ENCODE data around the gene SPECC1. TPM values are rescaled to one million over a fixed set of nuclear protein-coding genes. Genes with fewer than 3 reads are reported as not detected.
"Not testable (repeated sequence)": the region's sequence is repeated elsewhere in the genome, so short reads cannot be mapped to it uniquely, and the experiment has no call there.

Gene SPECC1
- total RNA-seq, 1 donor from 2014 or later = 76.4 TPM

GRCh38 chr17:20234276-20234675 lies 225.1 kb downstream of the SPECC1 start:
- H3K27me3 ChIP-seq = no peaks in the 10 kb centered on the region
- intact Hi-C loops (cut with DNase I) = no loop called here
- H3K27ac ChIP-seq = no peak overlapping the region
- no peaks in the 10 kb centered on the region for H3K9me3 ChIP-seq
- TF ChIP-seq, protein P1, sequence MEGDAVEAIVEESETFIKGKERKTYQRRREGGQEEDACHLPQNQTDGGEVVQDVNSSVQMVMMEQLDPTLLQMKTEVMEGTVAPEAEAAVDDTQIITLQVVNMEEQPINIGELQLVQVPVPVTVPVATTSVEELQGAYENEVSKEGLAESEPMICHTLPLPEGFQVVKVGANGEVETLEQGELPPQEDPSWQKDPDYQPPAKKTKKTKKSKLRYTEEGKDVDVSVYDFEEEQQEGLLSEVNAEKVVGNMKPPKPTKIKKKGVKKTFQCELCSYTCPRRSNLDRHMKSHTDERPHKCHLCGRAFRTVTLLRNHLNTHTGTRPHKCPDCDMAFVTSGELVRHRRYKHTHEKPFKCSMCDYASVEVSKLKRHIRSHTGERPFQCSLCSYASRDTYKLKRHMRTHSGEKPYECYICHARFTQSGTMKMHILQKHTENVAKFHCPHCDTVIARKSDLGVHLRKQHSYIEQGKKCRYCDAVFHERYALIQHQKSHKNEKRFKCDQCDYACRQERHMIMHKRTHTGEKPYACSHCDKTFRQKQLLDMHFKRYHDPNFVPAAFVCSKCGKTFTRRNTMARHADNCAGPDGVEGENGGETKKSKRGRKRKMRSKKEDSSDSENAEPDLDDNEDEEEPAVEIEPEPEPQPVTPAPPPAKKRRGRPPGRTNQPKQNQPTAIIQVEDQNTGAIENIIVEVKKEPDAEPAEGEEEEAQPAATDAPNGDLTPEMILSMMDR (IDR thresholded peaks at IDR 0.05) = no peak
- DNase-seq (ENCODE audit: low spot score in 2 of 2) = no peak
- peaks cover 21 to 48% of the 10 kb centered on the region in 2 donors for H3K36me3 ChIP-seq
- H3K4me3 ChIP-seq = no peak overlapping the region
- H3K4me1 ChIP-seq = peaks cover 0 to 2% of the 10 kb centered on the region in 2 donors

DNA sequence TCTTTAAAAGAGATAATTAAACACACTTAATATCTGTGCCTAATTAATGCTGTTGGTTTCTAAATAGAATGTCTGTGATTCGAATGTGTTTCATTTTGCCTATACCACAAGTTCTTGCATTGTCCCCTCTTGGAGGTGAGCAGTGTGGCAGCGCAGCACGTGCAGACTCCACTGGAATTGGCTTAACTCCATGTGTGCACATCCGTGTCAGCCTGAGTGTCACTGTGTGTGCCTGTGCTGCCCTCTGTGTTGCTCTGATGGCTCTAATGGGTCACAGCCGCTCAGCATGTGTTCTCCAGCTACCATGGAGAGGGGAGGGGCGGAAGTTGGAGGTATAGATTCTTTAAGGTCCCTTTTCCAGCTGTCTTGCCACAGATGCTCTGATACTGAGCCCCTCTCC lies 226.6 kb downstream of the SPECC1 start:
- Histone ChIP-seq H3K36me3 (peaks cover 22 to 48% of the 10 kb centered on the region in 2 donors), H3K27me3 (no peaks in the 10 kb centered on the region), H3K4me3 (no peak overlapping the region), H3K27ac (no peak overlapping the region), H3K4me1 (no peaks in the 10 kb centered on the region), H3K9me3 (no peaks in the 10 kb centered on the region)
- TF ChIP-seq, protein P1 (IDR thresholded peaks at IDR 0.05) = no peak
- DNase-seq (ENCODE audit: low spot score in 2 of 2) = no peak
- intact Hi-C loops (cut with DNase I) = no loop called here

- peaks cover 23 to 46% of the 10 kb centered on the region in 2 donors for H3K36me3 ChIP-seq
- no peak for DNase-seq (ENCODE audit: low spot score in 2 of 2)
- H3K27me3 ChIP-seq = no peaks in the 10 kb centered on the region
- TF ChIP-seq, protein P1 (IDR thresholded peaks at IDR 0.05) = no peak
- intact Hi-C loops (cut with DNase I) = no loop called here
- H3K27ac ChIP-seq = no peak overlapping the region
- no peak overlapping the region for H3K4me3 ChIP-seq
- no peaks in the 10 kb centered on the region for H3K9me3 ChIP-seq
- H3K4me1 ChIP-seq = no peaks in the 10 kb centered on the region
Measured at GRCh38 chr17:20236578-20237227, 227.5 kb downstream of the SPECC1 start.

DNA sequence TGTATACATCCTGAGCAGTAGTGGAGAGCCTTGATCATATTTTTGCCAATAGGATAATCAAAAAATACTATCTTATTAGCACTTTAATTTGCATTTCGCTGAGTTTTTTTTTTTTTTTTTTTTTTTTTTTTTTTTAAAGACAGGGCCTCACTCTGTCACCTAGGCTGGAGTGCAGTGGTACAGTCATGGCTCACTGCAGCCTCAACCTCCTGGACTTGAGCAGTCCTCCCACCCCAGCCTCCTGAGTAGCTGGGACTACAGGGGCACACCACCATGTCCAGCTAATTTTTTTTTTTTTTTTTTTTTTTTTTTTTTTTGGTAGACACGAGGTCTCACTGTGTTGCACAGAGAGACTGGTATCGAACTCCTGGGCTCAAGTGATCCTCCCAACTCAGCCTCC lies 230.6 kb downstream of the SPECC1 start:
- intact Hi-C loops (cut with DNase I); H3K4me3 ChIP-seq; H3K27ac ChIP-seq; H3K27me3 ChIP-seq; H3K9me3 ChIP-seq; DNase-seq (ENCODE audit: low spot score in 2 of 2); H3K4me1 ChIP-seq: not testable (repeated sequence)
- peaks cover 10 to 17% of the 10 kb centered on the region in 2 donors for H3K36me3 ChIP-seq

DNA sequence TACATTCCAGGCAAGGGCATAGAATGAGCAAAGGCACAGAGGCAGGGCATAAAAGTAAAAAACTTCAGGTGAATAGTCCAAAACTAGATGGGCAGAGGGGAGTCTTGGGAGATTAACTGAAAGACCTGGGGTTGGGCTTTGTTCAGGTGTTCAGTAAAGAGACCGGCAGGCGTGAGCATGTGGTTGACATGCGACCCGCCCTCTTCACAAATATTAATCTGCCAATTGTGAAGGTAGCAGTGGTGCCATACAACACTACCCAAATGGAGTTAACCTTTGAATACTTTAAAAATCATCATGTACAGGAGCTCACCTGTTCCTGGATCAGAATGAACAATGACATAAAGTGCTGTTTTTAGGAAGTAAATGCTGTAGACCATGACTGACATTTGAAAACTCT lies 232.7 kb downstream of the SPECC1 start:
- no peak for DNase-seq (ENCODE audit: low spot score in 2 of 2)
- Histone ChIP-seq H3K27me3 (no peaks in the 10 kb centered on the region), H3K36me3 (peaks cover 16 to 31% of the 10 kb centered on the region in 2 donors), H3K4me3 (no peak overlapping the region), H3K4me1 (no peaks in the 10 kb centered on the region), H3K27ac (no peak overlapping the region), H3K9me3 (no peaks in the 10 kb centered on the region)
- intact Hi-C loops (cut with DNase I) = no loop called here
- TF ChIP-seq, protein P1 (IDR thresholded peaks at IDR 0.05) = no peak

GRCh38 chr17:20242271-20242670 lies 233.1 kb downstream of the SPECC1 start:
- DNase-seq (ENCODE audit: low spot score in 2 of 2) = no peak
- Histone ChIP-seq H3K27ac (no peak overlapping the region), H3K4me3 (no peak overlapping the region), H3K9me3 (no peaks in the 10 kb centered on the region), H3K27me3 (no peaks in the 10 kb centered on the region), H3K4me1 (no peaks in the 10 kb centered on the region), H3K36me3 (peaks cover 20 to 36% of the 10 kb centered on the region in 2 donors)
- TF ChIP-seq, protein P1 (IDR thresholded peaks at IDR 0.05) = no peak
- intact Hi-C loops (cut with DNase I) = no loop called here

Measured in ascending aorta (tissue), 2 donors.